ENCODE results near the gene WEE1. TPM values are rescaled to one million over a fixed set of nuclear protein-coding genes. Genes with fewer than 3 reads are reported as not detected.
"Not testable (repeated sequence)": the region's sequence is repeated elsewhere in the genome, so short reads cannot be mapped to it uniquely, and the experiment has no call there.

The WEE1 gene
- total RNA-seq, 1 donor from 2014 or later = 50.7 TPM

DNA sequence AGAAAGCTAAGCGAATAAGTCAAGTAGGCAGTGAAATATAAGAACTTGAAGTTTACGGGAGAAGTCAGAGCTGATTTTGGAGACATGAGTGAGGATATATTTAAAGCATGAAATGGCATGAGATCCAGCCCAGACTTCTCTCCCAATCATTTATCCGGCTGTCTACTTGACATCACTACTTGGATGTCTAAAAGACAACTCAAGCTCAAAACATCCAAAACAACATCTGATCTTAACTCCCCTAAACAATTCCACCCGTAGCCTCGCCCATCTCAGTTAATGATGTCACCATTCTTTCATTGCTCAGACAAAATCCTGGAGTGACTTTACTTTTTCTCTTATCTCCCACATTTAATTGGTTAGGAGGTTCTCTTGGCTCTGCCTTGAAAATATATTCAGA, 44.5 kb downstream of the WEE1 start:
- no peak overlapping the region for H3K27ac ChIP-seq (ENCODE audit: low read depth, low read length)
- no peaks in the 10 kb centered on the region for H3K79me2 ChIP-seq (ENCODE audit: insufficient read depth, low read length)
- Mint-ChIP-seq H3K4me3 (ENCODE audit: unreplicated experiment) (no peak overlapping the region), H3K27me3 (ENCODE audit: low read depth, unreplicated experiment) (no peaks in the 10 kb centered on the region), H3K27ac (ENCODE audit: unreplicated experiment) (peak overlapping the region; percentile 27), H3K36me3 (ENCODE audit: low read depth, unreplicated experiment) (peaks cover 1% of the 10 kb centered on the region), H3K4me1 (ENCODE audit: low read depth, unreplicated experiment) (peaks cover 25% of the 10 kb centered on the region), H3K9me3 (ENCODE audit: unreplicated experiment) (peaks cover 2% of the 10 kb centered on the region)
- no peak overlapping the region for H2AFZ ChIP-seq (ENCODE audit: low read depth, low read length)
- no peaks in the 10 kb centered on the region for H3K36me3 ChIP-seq (ENCODE audit: insufficient read depth, low read length)
- H3K4me1 ChIP-seq (ENCODE audit: insufficient read depth, low read length) = peaks cover 23% of the 10 kb centered on the region
- TF ChIP-seq EZH2 (IDR thresholded peaks at IDR 0.05; ENCODE audit: insufficient read depth, low read length) = no peak
- TF ChIP-seq CTCF (IDR thresholded peaks at IDR 0.05; ENCODE audit: insufficient read depth, low read depth, low read length) = no peak
- H3K9me3 ChIP-seq (ENCODE audit: insufficient read depth, low read depth, low read length) = no peaks in the 10 kb centered on the region
- no peak overlapping the region for H3K9ac ChIP-seq (ENCODE audit: low read length)
- FAIRE-seq = no peak
- H3K4me3 ChIP-seq (ENCODE audit: insufficient read depth, low read depth, low read length) = no peak overlapping the region
- peak; percentile 62 for DNase-seq (ENCODE audit: low read depth)
- H3K4me2 ChIP-seq (ENCODE audit: low read length) = no peak overlapping the region
- H4K20me1 ChIP-seq (ENCODE audit: insufficient read depth, low read length) = no peaks in the 10 kb centered on the region
- H3K27me3 ChIP-seq (ENCODE audit: insufficient read depth, low read length) = no peaks in the 10 kb centered on the region

DNA sequence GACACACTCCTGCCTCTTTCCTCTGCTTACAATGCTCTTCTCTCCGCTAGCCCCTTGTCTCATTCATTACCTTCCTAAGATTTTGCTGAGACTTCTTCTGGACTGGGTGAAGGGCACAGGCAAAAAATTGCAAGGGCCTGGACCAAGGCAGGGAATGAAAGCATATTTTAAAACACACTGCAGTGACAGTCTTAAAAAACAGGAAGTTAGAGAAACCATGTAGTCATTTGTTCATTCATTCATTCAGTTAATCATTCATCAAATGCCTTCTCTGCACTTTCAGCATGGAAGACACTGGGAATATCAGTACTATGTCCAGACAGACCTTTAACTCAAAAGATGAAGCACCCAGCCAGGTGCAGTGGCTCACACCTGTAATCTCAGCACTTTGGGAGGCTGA, 45.5 kb downstream of the WEE1 start:
- Histone ChIP-seq H3K4me1 (ENCODE audit: insufficient read depth, low read length) (peaks cover 15% of the 10 kb centered on the region), H3K9ac (ENCODE audit: low read length) (no peak overlapping the region), H3K79me2 (ENCODE audit: insufficient read depth, low read length) (no peaks in the 10 kb centered on the region), H2AFZ (ENCODE audit: low read depth, low read length) (no peak overlapping the region), H3K36me3 (ENCODE audit: insufficient read depth, low read length) (no peaks in the 10 kb centered on the region), H3K27me3 (ENCODE audit: insufficient read depth, low read length) (no peaks in the 10 kb centered on the region), H3K27ac (ENCODE audit: low read depth, low read length) (no peak overlapping the region), H3K4me3 (ENCODE audit: insufficient read depth, low read depth, low read length) (no peak overlapping the region), H3K4me2 (ENCODE audit: low read length) (no peak overlapping the region), H4K20me1 (ENCODE audit: insufficient read depth, low read length) (no peaks in the 10 kb centered on the region), H3K9me3 (ENCODE audit: insufficient read depth, low read depth, low read length) (no peaks in the 10 kb centered on the region)
- Mint-ChIP-seq H3K27ac (ENCODE audit: unreplicated experiment) (no peak overlapping the region), H3K27me3 (ENCODE audit: low read depth, unreplicated experiment) (no peaks in the 10 kb centered on the region), H3K4me3 (ENCODE audit: unreplicated experiment) (no peak overlapping the region), H3K4me1 (ENCODE audit: low read depth, unreplicated experiment) (peaks cover 20% of the 10 kb centered on the region), H3K36me3 (ENCODE audit: low read depth, unreplicated experiment) (peaks cover 1% of the 10 kb centered on the region), H3K9me3 (ENCODE audit: unreplicated experiment) (peaks cover 2% of the 10 kb centered on the region)
- no peak for FAIRE-seq
- no peak for TF ChIP-seq CTCF (IDR thresholded peaks at IDR 0.05; ENCODE audit: insufficient read depth, low read depth, low read length)
- no peak for TF ChIP-seq EZH2 (IDR thresholded peaks at IDR 0.05; ENCODE audit: insufficient read depth, low read length)
- DNase-seq (ENCODE audit: low read depth) = no peak

- H3K27me3 Mint-ChIP-seq (ENCODE audit: low read depth, unreplicated experiment) = no peaks in the 10 kb centered on the region
- H3K27ac ChIP-seq (ENCODE audit: low read depth, low read length) = no peak overlapping the region
- no peaks in the 10 kb centered on the region for H3K36me3 ChIP-seq (ENCODE audit: insufficient read depth, low read length)
- DNase-seq (ENCODE audit: low read depth) (no peak), FAIRE-seq (no peak)
- H3K4me3 Mint-ChIP-seq (ENCODE audit: unreplicated experiment) = no peak overlapping the region
- TF ChIP-seq EZH2 (IDR thresholded peaks at IDR 0.05; ENCODE audit: insufficient read depth, low read length) (no peak), CTCF (IDR thresholded peaks at IDR 0.05; ENCODE audit: insufficient read depth, low read depth, low read length) (no peak)
- H3K27me3 ChIP-seq (ENCODE audit: insufficient read depth, low read length) = no peaks in the 10 kb centered on the region
- H3K9me3 Mint-ChIP-seq (ENCODE audit: unreplicated experiment) = peaks cover 2% of the 10 kb centered on the region
- peaks cover 1% of the 10 kb centered on the region for H3K36me3 Mint-ChIP-seq (ENCODE audit: low read depth, unreplicated experiment)
- H3K9ac ChIP-seq (ENCODE audit: low read length) = no peak overlapping the region
- H4K20me1 ChIP-seq (ENCODE audit: insufficient read depth, low read length) = no peaks in the 10 kb centered on the region
- H3K4me3 ChIP-seq (ENCODE audit: insufficient read depth, low read depth, low read length) = no peak overlapping the region
- H3K79me2 ChIP-seq (ENCODE audit: insufficient read depth, low read length) = no peaks in the 10 kb centered on the region
- H3K9me3 ChIP-seq (ENCODE audit: insufficient read depth, low read depth, low read length) = no peaks in the 10 kb centered on the region
- no peak overlapping the region for H3K27ac Mint-ChIP-seq (ENCODE audit: unreplicated experiment)
- H3K4me1 Mint-ChIP-seq (ENCODE audit: low read depth, unreplicated experiment) = peaks cover 17% of the 10 kb centered on the region
- no peak overlapping the region for H2AFZ ChIP-seq (ENCODE audit: low read depth, low read length)
- peaks cover 5% of the 10 kb centered on the region for H3K4me1 ChIP-seq (ENCODE audit: insufficient read depth, low read length)
- no peak overlapping the region for H3K4me2 ChIP-seq (ENCODE audit: low read length)
Observed at GRCh38 chr11:9619971-9620370, 46.5 kb downstream of the WEE1 start.

GRCh38 chr11:9622353-9622752, 48.9 kb downstream of the WEE1 start:
- DNase-seq (ENCODE audit: low read depth); H3K36me3 Mint-ChIP-seq (ENCODE audit: low read depth, unreplicated experiment); H3K9me3 Mint-ChIP-seq (ENCODE audit: unreplicated experiment); H3K27me3 ChIP-seq (ENCODE audit: insufficient read depth, low read length); FAIRE-seq; H4K20me1 ChIP-seq (ENCODE audit: insufficient read depth, low read length); H3K4me3 Mint-ChIP-seq (ENCODE audit: unreplicated experiment); H3K79me2 ChIP-seq (ENCODE audit: insufficient read depth, low read length); H3K27me3 Mint-ChIP-seq (ENCODE audit: low read depth, unreplicated experiment); H3K36me3 ChIP-seq (ENCODE audit: insufficient read depth, low read length); H3K27ac ChIP-seq (ENCODE audit: low read depth, low read length); H3K4me2 ChIP-seq (ENCODE audit: low read length); H3K9ac ChIP-seq (ENCODE audit: low read length); H3K4me1 ChIP-seq (ENCODE audit: insufficient read depth, low read length); H3K27ac Mint-ChIP-seq (ENCODE audit: unreplicated experiment); H3K4me3 ChIP-seq (ENCODE audit: insufficient read depth, low read depth, low read length); H3K9me3 ChIP-seq (ENCODE audit: insufficient read depth, low read depth, low read length); H2AFZ ChIP-seq (ENCODE audit: low read depth, low read length): not testable (repeated sequence)
- H3K4me1 Mint-ChIP-seq (ENCODE audit: low read depth, unreplicated experiment) = peaks cover 13% of the 10 kb centered on the region
